Neural progenitor cell (in vitro differentiated cells): ENCODE measurements around the gene HERC3. TPM values are rescaled to one million over a fixed set of nuclear protein-coding genes. Genes with fewer than 3 reads are reported as not detected.

Source experiments
- DNase-seq: peaks from one replicate; pipeline ENCODE4 v3.0.0-alpha.2; 2016; ENCODE audit warnings: low spot score
- H2AFZ ChIP-seq: fragments of 200-600 bp; sonication (generic); replicated peaks from 2 replicates; pipeline ENCODE4 v1.6.1; 2016; ENCODE audit warnings: antibody characterized with exemption
- H3F3A ChIP-seq: fragments of 200-600 bp; sonication (generic); 2 replicates; pipeline ENCODE4 v1.6.1; 2016; ENCODE audit warnings: antibody characterized with exemption, low read depth
- H3K27ac ChIP-seq: fragments of 200-600 bp; sonication (generic); 2 replicates; pipeline ENCODE4 v1.5.1; 2016; ENCODE audit warnings: mild to moderate bottlenecking
- H3K27me3 ChIP-seq: fragments of 200-600 bp; sonication (generic); 2 replicates; pipeline ENCODE4 v1.6.1; 2016; ENCODE audit warnings: mild to moderate bottlenecking, moderate library complexity
- H3K36me3 ChIP-seq: fragments of 200-600 bp; sonication (generic); 2 replicates; pipeline ENCODE4 v1.5.1; 2016
- H3K4me1 ChIP-seq: fragments of 200-600 bp; sonication (generic); 2 replicates; pipeline ENCODE4 v1.6.1; 2016; ENCODE audit warnings: mixed run types
- H3K4me2 ChIP-seq: fragments of 200-600 bp; sonication (generic); 2 replicates; pipeline ENCODE4 v1.6.1; 2016
- H3K4me3 ChIP-seq: fragments of 200-600 bp; sonication (generic); 2 replicates; pipeline ENCODE4 v1.5.1; 2016
- H3K79me2 ChIP-seq: fragments of 200-600 bp; sonication (generic); 2 replicates; pipeline ENCODE4 v1.6.1; 2016; ENCODE audit warnings: low read depth
- H3K9ac ChIP-seq: fragments of 200-600 bp; sonication (generic); 2 replicates; pipeline ENCODE4 v1.6.1; 2016
- H3K9me3 ChIP-seq: fragments of 200-600 bp; sonication (generic); 2 replicates; pipeline ENCODE4 v1.5.1; 2016; ENCODE audit warnings: low read depth
- H4K20me1 ChIP-seq: fragments of 200-600 bp; sonication (generic); 2 replicates; pipeline ENCODE4 v1.6.1; 2016; ENCODE audit warnings: low read depth
- H3K27ac Mint-ChIP-seq: 3 replicates; pipeline ENCODE4 v1.8.0; 2021; ENCODE audit warnings: mixed read lengths
- H3K27me3 Mint-ChIP-seq: 2 replicates; pipeline ENCODE4 v1.8.0; 2022; ENCODE audit warnings: low read depth, mild to moderate bottlenecking, inconsistent platforms, moderate library complexity, mixed read lengths; ENCODE audit not compliant: insufficient read depth
- H3K36me3 Mint-ChIP-seq: 3 replicates; pipeline ENCODE4 v1.8.0; 2021; ENCODE audit warnings: mixed read lengths
- H3K4me1 Mint-ChIP-seq: 3 replicates; pipeline ENCODE4 v1.8.0; 2021; ENCODE audit warnings: mixed read lengths
- H3K4me3 Mint-ChIP-seq: 3 replicates; pipeline ENCODE4 v1.8.0; 2021; ENCODE audit warnings: mild to moderate bottlenecking, moderate library complexity, mixed read lengths
- H3K9me3 Mint-ChIP-seq: 3 replicates; pipeline ENCODE4 v1.8.0; 2020; ENCODE audit warnings: mixed read lengths
- EZH2 ChIP-seq: fragments of 200-600 bp; sonication (generic); IDR thresholded peaks from 2 replicates; pipeline ENCODE4 v1.6.1; 2017; ENCODE audit warnings: antibody characterized with exemption, mild to moderate bottlenecking, moderate library complexity
- EZH2phosphoT487 ChIP-seq: fragments of 200-600 bp; sonication (generic); IDR thresholded peaks from 2 replicates; pipeline ENCODE4 v1.6.1; 2017; ENCODE audit warnings: antibody characterized with exemption
- total RNA-seq: library from RNA; depleted of rRNA; stranded (reverse); fragments of >200 nt; gene quantifications from 2 replicates; pipeline ENCODE4 v1.2.3, GENCODE V29; 2015; ENCODE audit warnings: low replicate concordance
- TF ChIP-seq, protein P1 (sequence below): fragments of 200-600 bp; sonication (generic); IDR thresholded peaks from 2 replicates; pipeline ENCODE4 v1.5.1; 2017; ENCODE audit warnings: antibody characterized with exemption, mild to moderate bottlenecking

The HERC3 gene
- total RNA-seq, 1 donor from 2014 or later, result 4.1 TPM

DNA sequence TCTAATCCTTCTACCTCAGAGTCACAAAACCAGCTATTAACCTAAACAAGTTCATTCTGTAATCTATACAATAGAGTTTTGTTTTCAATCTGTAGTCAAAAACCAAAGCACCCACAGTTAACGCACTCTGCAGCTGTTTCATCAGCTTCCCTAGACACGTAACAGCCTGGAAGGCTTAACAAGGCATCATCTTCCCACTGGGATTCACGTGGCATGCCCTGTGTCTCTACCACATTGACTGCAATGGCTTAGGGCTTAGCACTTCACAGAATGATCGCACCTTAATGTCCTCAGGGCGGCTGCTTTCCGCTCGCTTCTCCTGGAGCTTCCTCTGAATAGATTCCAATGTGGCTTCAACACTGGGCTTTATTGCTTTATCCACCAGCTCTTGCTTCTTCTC, 155.1 kb downstream of the HERC3 start:
- TF ChIP-seq, protein P1, sequence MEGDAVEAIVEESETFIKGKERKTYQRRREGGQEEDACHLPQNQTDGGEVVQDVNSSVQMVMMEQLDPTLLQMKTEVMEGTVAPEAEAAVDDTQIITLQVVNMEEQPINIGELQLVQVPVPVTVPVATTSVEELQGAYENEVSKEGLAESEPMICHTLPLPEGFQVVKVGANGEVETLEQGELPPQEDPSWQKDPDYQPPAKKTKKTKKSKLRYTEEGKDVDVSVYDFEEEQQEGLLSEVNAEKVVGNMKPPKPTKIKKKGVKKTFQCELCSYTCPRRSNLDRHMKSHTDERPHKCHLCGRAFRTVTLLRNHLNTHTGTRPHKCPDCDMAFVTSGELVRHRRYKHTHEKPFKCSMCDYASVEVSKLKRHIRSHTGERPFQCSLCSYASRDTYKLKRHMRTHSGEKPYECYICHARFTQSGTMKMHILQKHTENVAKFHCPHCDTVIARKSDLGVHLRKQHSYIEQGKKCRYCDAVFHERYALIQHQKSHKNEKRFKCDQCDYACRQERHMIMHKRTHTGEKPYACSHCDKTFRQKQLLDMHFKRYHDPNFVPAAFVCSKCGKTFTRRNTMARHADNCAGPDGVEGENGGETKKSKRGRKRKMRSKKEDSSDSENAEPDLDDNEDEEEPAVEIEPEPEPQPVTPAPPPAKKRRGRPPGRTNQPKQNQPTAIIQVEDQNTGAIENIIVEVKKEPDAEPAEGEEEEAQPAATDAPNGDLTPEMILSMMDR, result no peak
- TF ChIP-seq EZH2 (no peak), EZH2phosphoT487 (no peak)
- no peak for DNase-seq
- Mint-ChIP-seq H3K27me3 (peaks cover 2% of the 10 kb centered on the region), H3K4me1 (no peaks in the 10 kb centered on the region), H3K9me3 (no peaks in the 10 kb centered on the region), H3K36me3 (peaks cover 45% of the 10 kb centered on the region), H3K4me3 (no peak overlapping the region), H3K27ac (no peak overlapping the region)
- Histone ChIP-seq H3K4me1 (no peaks in the 10 kb centered on the region), H3F3A (no peaks in the 10 kb centered on the region), H3K27me3 (no peaks in the 10 kb centered on the region), H3K79me2 (no peaks in the 10 kb centered on the region), H3K9ac (no peak overlapping the region), H3K4me2 (no peak overlapping the region), H3K9me3 (no peaks in the 10 kb centered on the region), H4K20me1 (no peaks in the 10 kb centered on the region), H3K27ac (no peak overlapping the region), H2AFZ (no peak overlapping the region), H3K36me3 (peaks cover 5% of the 10 kb centered on the region), H3K4me3 (no peak overlapping the region)

GRCh38 chr4:88750369-88750768, 158.1 kb downstream of the HERC3 start:
- Mint-ChIP-seq H3K4me1 (no peaks in the 10 kb centered on the region), H3K27me3 (peaks cover 2% of the 10 kb centered on the region), H3K9me3 (no peaks in the 10 kb centered on the region), H3K4me3 (no peak overlapping the region), H3K36me3 (peaks cover 38% of the 10 kb centered on the region), H3K27ac (no peak overlapping the region)
- Histone ChIP-seq H4K20me1 (no peaks in the 10 kb centered on the region), H3K9me3 (no peaks in the 10 kb centered on the region), H2AFZ (no peak overlapping the region), H3K36me3 (peaks cover 5% of the 10 kb centered on the region), H3K79me2 (no peaks in the 10 kb centered on the region), H3F3A (no peaks in the 10 kb centered on the region), H3K4me3 (no peak overlapping the region), H3K4me1 (peaks cover 5% of the 10 kb centered on the region), H3K27me3 (no peaks in the 10 kb centered on the region), H3K27ac (no peak overlapping the region), H3K4me2 (no peak overlapping the region), H3K9ac (no peak overlapping the region)
- TF ChIP-seq EZH2 (no peak), EZH2phosphoT487 (no peak)
- TF ChIP-seq, protein P1, result no peak
- no peak for DNase-seq

GRCh38 chr4:88751258-88752075, 159.2 kb downstream of the HERC3 start:
- Histone ChIP-seq H3K9me3 (no peaks in the 10 kb centered on the region), H3K4me1 (peaks cover 5% of the 10 kb centered on the region), H3K27ac (no peak overlapping the region), H2AFZ (no peak overlapping the region), H3K36me3 (peaks cover 5% of the 10 kb centered on the region), H4K20me1 (no peaks in the 10 kb centered on the region), H3F3A (no peaks in the 10 kb centered on the region), H3K79me2 (no peaks in the 10 kb centered on the region), H3K9ac (no peak overlapping the region), H3K4me3 (no peak overlapping the region), H3K4me2 (no peak overlapping the region), H3K27me3 (no peaks in the 10 kb centered on the region)
- H3K4me3 Mint-ChIP-seq, result no peak overlapping the region
- H3K4me1 Mint-ChIP-seq, result no peaks in the 10 kb centered on the region
- H3K36me3 Mint-ChIP-seq, result peaks cover 32% of the 10 kb centered on the region
- H3K27me3 Mint-ChIP-seq, result peaks cover 2% of the 10 kb centered on the region
- no peak for TF ChIP-seq EZH2
- TF ChIP-seq, protein P1, result no peak
- TF ChIP-seq EZH2phosphoT487, result no peak
- H3K9me3 Mint-ChIP-seq, result no peaks in the 10 kb centered on the region
- DNase-seq, result no peak
- no peak overlapping the region for H3K27ac Mint-ChIP-seq
